HepG2 (cell line): Measurements from ENCODE around the gene CADM2. TPM values are rescaled to one million over a fixed set of nuclear protein-coding genes. Genes with fewer than 3 reads are reported as not detected.
A peak's percentile ranks its signal among the peaks of the same experiment; 100 is the strongest.

ENCODE experiments used
- ATAC-seq: fragments of 200-7000 bp; cut with Tn5 transposase; 3 replicates; pipeline ENCODE4 v1.9.1; 2020; ENCODE audit warnings: mild to moderate bottlenecking, moderate library complexity
- BruUV-seq: library from RNA; stranded (reverse); fragments of 400-500 nt; replicated peaks from 2 replicates; lab custom pipeline; 2021; lab: Mats Ljungman, UMichigan
- CTCF ChIA-PET: fragments of 300-600 bp; formaldehyde crosslinking; extraction: SDS; loops from one replicate; lab custom pipeline; 2021; ENCODE audit warnings: low total read pairs, inconsistent platforms, low intra/inter-chr PET ratio; lab: Yijun Ruan, JAX
- POLR2A ChIA-PET: fragments of 350-600 bp; sonication (Branson Sonifier 250); formaldehyde crosslinking; loops from one replicate; lab custom pipeline; 2020; ENCODE audit warnings: antibody characterized with exemption, inconsistent platforms; lab: Yijun Ruan, JAX
- DNase-seq: peaks from one replicate; pipeline ENCODE4 v3.0.0-alpha.2; 2015; ENCODE audit warnings: low spot score
- FAIRE-seq: peaks from 3 replicates; lab custom pipeline; 2011; peaks lifted over from hg19 to GRCh38; lab: Jason Lieb, UNC
- H2AFZ ChIP-seq: one replicate; pipeline ENCODE4 v1.6.1; 2011; ENCODE audit warnings: low read length, inconsistent platforms
- H3K27ac ChIP-seq: fragments of 300-600 bp; 3 replicates; pipeline ENCODE4 v1.8.0; 2011; ENCODE audit warnings: mixed run types, mild to moderate bottlenecking, mixed read lengths, low read length, inconsistent platforms; ENCODE audit not compliant: insufficient read depth; ENCODE audit errors: extremely low read length
- H3K27me3 ChIP-seq, 2 experiments: fragments of 200-600 bp in 1 of 2; 2 replicates in 1 of 2; 3 replicates in 1 of 2; pipeline versions ENCODE4 v1.6.0 to v1.8.0; 2011; ENCODE audit warnings: low read length in 2 of 2, mild to moderate bottlenecking in 2 of 2, moderate library complexity in 2 of 2, inconsistent platforms in 1 of 2; ENCODE audit not compliant: insufficient read depth in 2 of 2, control insufficient read depth in 1 of 2
- H3K36me3 ChIP-seq, 2 experiments: fragments of 200-600 bp in 1 of 2; replicated peaks in 1 of 2; 2 replicates in 1 of 2; 3 replicates in 1 of 2; pipeline versions ENCODE4 v1.5.1 to v1.8.0; 2011; ENCODE audit warnings: low read length in 2 of 2, inconsistent platforms in 1 of 2; ENCODE audit not compliant: insufficient read depth in 2 of 2, control insufficient read depth in 1 of 2
- H3K4me1 ChIP-seq: 2 replicates; pipeline ENCODE4 v1.5.1; 2012; ENCODE audit warnings: low read length, inconsistent platforms; ENCODE audit not compliant: insufficient read depth
- H3K4me2 ChIP-seq: 2 replicates; pipeline ENCODE4 v1.6.0; 2011; ENCODE audit warnings: low read depth, low read length, inconsistent platforms
- H3K4me3 ChIP-seq, 3 experiments: fragments of 200-600 bp in 1 of 3; sonication (generic), shearing (Covaris generic) in 1 of 3; replicated peaks in 1 of 3; 2 replicates each; pipeline ENCODE4 v1.5.1; 2011 to 2016; ENCODE audit warnings: low read length in 3 of 3, inconsistent platforms in 2 of 3, low read depth in 2 of 3, mild to moderate bottlenecking in 2 of 3, control low read depth in 1 of 3, mixed read lengths in 1 of 3; ENCODE audit not compliant: insufficient read depth in 1 of 3
- H3K79me2 ChIP-seq: one replicate; pipeline ENCODE4 v1.6.1; 2011; ENCODE audit warnings: low read length, inconsistent platforms; ENCODE audit not compliant: insufficient read depth
- H3K9ac ChIP-seq: 2 replicates; pipeline ENCODE4 v1.6.0; 2011; ENCODE audit warnings: mild to moderate bottlenecking, low read depth, low read length, inconsistent platforms; ENCODE audit not compliant: insufficient read depth
- H3K9me3 ChIP-seq: 2 replicates; pipeline ENCODE4 v1.5.1; 2012; ENCODE audit warnings: mild to moderate bottlenecking, low read length
- H4K20me1 ChIP-seq: 2 replicates; pipeline ENCODE4 v1.6.0; 2011; ENCODE audit warnings: inconsistent platforms, mild to moderate bottlenecking, low read length, moderate library complexity; ENCODE audit not compliant: insufficient read depth
- HNRNPUL1 ChIP-seq: fragments of 200-400 bp; formaldehyde crosslinking; IDR thresholded peaks from 2 replicates; pipeline ENCODE4 v1.6.1; 2017; ENCODE audit warnings: low read depth, mild to moderate bottlenecking, low read length, moderate library complexity
- MAFF ChIP-seq: IDR thresholded peaks from 2 replicates; pipeline ENCODE4 v1.6.1; 2011; ENCODE audit warnings: low read depth, low read length, improper control_type of control experiment
- MAFK ChIP-seq, 2 experiments: IDR thresholded peaks in 1 of 2; conservative IDR thresholded peaks in 1 of 2; 2 replicates each; pipeline ENCODE4 v1.6.1; 2011; ENCODE audit warnings: improper control_type of control experiment in 2 of 2, low read length in 2 of 2
- PAX8 ChIP-seq: sonication (generic); formaldehyde crosslinking; IDR thresholded peaks from 2 replicates; pipeline ENCODE4 v1.8.0; 2022; ENCODE audit warnings: mild to moderate bottlenecking, missing genetic modification reagents, borderline replicate concordance
- RNF2 ChIP-seq: fragments of 450-650 bp; conservative IDR thresholded peaks from 2 replicates; pipeline ENCODE4 v1.6.1; 2016; ENCODE audit warnings: low read depth
- ZBTB8A ChIP-seq: sonication (generic); formaldehyde crosslinking; IDR thresholded peaks from 2 replicates; pipeline ENCODE4 v1.4.0; 2020; ENCODE audit warnings: mild to moderate bottlenecking, low read depth, missing genetic modification reagents, borderline replicate concordance
- ZNF205 ChIP-seq: IDR thresholded peaks from 2 replicates; pipeline ENCODE4 v1.6.1; 2018; ENCODE audit warnings: missing biosample characterization, missing genetic modification reagents
- ZNF354B ChIP-seq: sonication (generic); formaldehyde crosslinking; IDR thresholded peaks from 2 replicates; pipeline ENCODE4 v1.8.0; 2022; ENCODE audit warnings: mild to moderate bottlenecking, missing genetic modification reagents
- WGBS: methylation state at CpG from one replicate; pipeline ENCODE4 v1.1.6; 2017; ENCODE audit warnings: low lambda C conversion rate; 5-methylcytosine and 5-hydroxymethylcytosine counted together
- in situ Hi-C: cut with HindIII; loops from 2 replicates; pipeline ENCODE4 v1.10.0; 2017; ENCODE audit warnings: low pct_unique_long_range_greater_than_20kb; ENCODE audit not compliant: extremely low pct_ligation_motif_present
- intact Hi-C: fragments of 100-400 bp; cut with micrococcal nuclease; formaldehyde crosslinking; loops from one replicate; pipeline ENCODE4 v1.10.0; 2022; ENCODE audit not compliant: unreplicated experiment
- polyA plus RNA-seq, 8 experiments: library from polyadenylated mRNA; depleted of rRNA in 3 of 8; stranded (reverse) in 7 of 8; unstranded in 1 of 8; fragments of >200 nt; fragmentation: Illumina TruSeq in 4 of 8; extraction: Trizol in 4 of 8; gene quantifications; 2 replicates each; pipeline versions ENCODE4 v1.2.1 to v1.2.3, GENCODE V29; 2011 to 2016; ENCODE audit warnings: low read depth in 4 of 8, missing spikeins in 1 of 8, mixed read lengths in 1 of 8; ENCODE audit not compliant: insufficient read depth in 1 of 8
- total RNA-seq, 5 experiments: library from RNA; depleted of rRNA; stranded (reverse); fragments of >200 nt; fragmentation: Illumina TruSeq; extraction: Trizol; gene quantifications; 2 replicates each; pipeline ENCODE4 v1.2.3, GENCODE V29; 2016; ENCODE audit warnings: low read depth in 1 of 5

The CADM2 gene
- total and polyA plus RNA-seq, 2 of the 13 experiments (the other 11 are each of a cell fraction or from before 2014, with no cell fraction given) = not detected

DNA sequence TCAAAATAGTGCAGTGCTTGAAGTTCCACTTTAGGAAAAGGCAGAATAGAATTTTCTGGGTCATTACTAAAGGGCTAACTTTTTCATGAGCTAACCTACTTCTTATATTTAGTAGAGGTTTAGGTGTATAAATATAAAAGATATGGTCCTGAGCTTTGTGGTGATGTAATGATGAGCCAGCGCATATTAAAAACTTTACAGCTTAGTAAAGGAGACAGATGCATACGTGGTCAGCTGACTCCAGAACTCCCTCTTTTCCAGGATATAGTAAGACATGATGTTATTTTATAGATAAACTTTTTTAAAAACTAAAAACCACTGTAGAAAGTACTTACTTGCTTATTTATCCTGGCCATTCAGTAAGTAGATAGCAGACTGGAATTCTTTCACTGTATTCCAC is 895.0 kb downstream of the CADM2 start:
- POLR2A ChIA-PET = no interaction called here
- Histone ChIP-seq H3K9me3 (no peaks in the 10 kb centered on the region), H4K20me1 (no peaks in the 10 kb centered on the region), H3K36me3 (no peaks in the 10 kb centered on the region), H2AFZ (no peak overlapping the region), H3K27me3 (no peaks in the 10 kb centered on the region), H3K79me2 (no peaks in the 10 kb centered on the region), H3K4me1 (no peaks in the 10 kb centered on the region), H3K9ac (no peak overlapping the region), H3K27ac (no peak overlapping the region), H3K4me2 (no peak overlapping the region), H3K4me3 (no peak overlapping the region)
- CTCF ChIA-PET = no interaction called here
- WGBS = 0% methylated on average over 2 of the region's 2 CpGs
- in situ Hi-C loops = no loop called here
- TF ChIP-seq HNRNPUL1 = no peak
- no peak for TF ChIP-seq ZNF205 (CRISPR knock-in tag)
- intact Hi-C loops = no loop called here
- BruUV-seq = no TSS peak
- ATAC-seq (no peak), FAIRE-seq (no peak), DNase-seq (no peak)

DNA sequence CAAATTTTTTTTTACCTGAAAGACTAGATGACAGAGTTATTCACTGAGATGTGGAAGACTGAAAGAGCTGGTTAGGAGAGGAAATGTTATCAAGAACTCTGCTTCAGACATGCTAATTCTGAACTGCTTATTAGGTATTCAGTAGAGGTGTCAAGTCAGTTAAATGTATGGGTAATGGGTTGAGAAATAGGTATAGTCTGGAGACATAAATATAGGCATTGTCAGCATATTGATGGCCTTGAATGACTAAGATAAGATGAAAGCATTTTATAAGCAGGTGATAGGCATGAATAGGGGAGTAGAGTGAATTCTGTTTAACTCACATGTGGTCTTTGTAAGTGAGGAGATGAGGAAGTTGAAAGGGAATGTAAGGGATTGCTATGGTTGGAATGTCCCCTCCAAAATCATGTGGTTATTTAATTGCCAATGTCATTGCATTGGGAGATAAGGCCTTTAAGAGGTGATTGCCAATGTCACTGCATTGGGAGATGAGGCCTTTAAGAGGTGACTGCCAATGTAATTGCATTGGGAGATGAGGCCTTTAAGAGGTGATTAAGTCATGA is 904.2 kb downstream of the CADM2 start:
- H3K79me2 ChIP-seq = no peaks in the 10 kb centered on the region
- H3K27me3 ChIP-seq = no peaks in the 10 kb centered on the region
- no peaks in the 10 kb centered on the region for H3K36me3 ChIP-seq
- DNase-seq = no peak
- H3K4me3 ChIP-seq = no peak overlapping the region
- no peak overlapping the region for H3K4me2 ChIP-seq
- H3K9ac ChIP-seq = no peak overlapping the region
- in situ Hi-C loops (no loop called here), intact Hi-C loops (no loop called here)
- H2AFZ ChIP-seq = no peak overlapping the region
- ChIA-PET CTCF (no interaction called here), POLR2A (no interaction called here)
- no peaks in the 10 kb centered on the region for H3K4me1 ChIP-seq
- TF ChIP-seq PAX8 (CRISPR knock-in tag) = no peak
- no peak for TF ChIP-seq ZNF354B (CRISPR knock-in tag)
- peak; percentile 35; the same call in 1 of the 2 replicates for TF ChIP-seq MAFF
- peak; percentile 20 to 52; a peak in 3 of 4 replicates for TF ChIP-seq MAFK (conservative IDR thresholded peaks at IDR 0.05 in 1 of 2, IDR thresholded peaks at IDR 0.05 in 1 of 2; ENCODE audit: low read length in 2 of 2)
- no peak for TF ChIP-seq ZBTB8A (CRISPR knock-in tag)
- no peak for TF ChIP-seq RNF2
- no TSS peak for BruUV-seq
- H3K27ac ChIP-seq = no peak overlapping the region
- no peak for FAIRE-seq
- ATAC-seq = no peak
- H4K20me1 ChIP-seq = no peaks in the 10 kb centered on the region
- H3K9me3 ChIP-seq = no peaks in the 10 kb centered on the region
